K562 (cell line): ENCODE measurements around the gene ARHGEF40. TPM values are rescaled to one million over a fixed set of nuclear protein-coding genes. Genes with fewer than 3 reads are reported as not detected.

ENCODE experiments used
- CREM ChIP-seq: IDR thresholded peaks from 2 replicates; pipeline ENCODE4 v1.6.1; 2014; ENCODE audit warnings: antibody characterized with exemption, low read depth
- CTCF ChIP-seq, 3 experiments: IDR thresholded peaks in 2 of 3; conservative IDR thresholded peaks in 1 of 3; 2 replicates each; pipeline ENCODE4 v1.5.1; 2011 to 2012; ENCODE audit warnings: low read length in 3 of 3, mild to moderate bottlenecking in 3 of 3, control low read depth in 2 of 3, improper control_type of control experiment in 1 of 3, inconsistent platforms in 1 of 3, low read depth in 1 of 3, mixed read lengths in 1 of 3, moderate library complexity in 1 of 3; ENCODE audit not compliant: insufficient read depth in 2 of 3
- DPF2 ChIP-seq: fragments of 450-650 bp; IDR thresholded peaks from 2 replicates; pipeline ENCODE4 v1.6.1; 2016
- EGR1 ChIP-seq: fragments of 450-650 bp; conservative IDR thresholded peaks from 2 replicates; pipeline ENCODE4 v1.6.1; 2017; ENCODE audit warnings: mild to moderate bottlenecking
- GABPB1 ChIP-seq: sonication (generic); formaldehyde crosslinking; IDR thresholded peaks from 2 replicates; pipeline ENCODE4 v1.8.0; 2022; ENCODE audit warnings: mild to moderate bottlenecking, missing genetic modification reagents
- PTTG1 ChIP-seq: fragments of 450-650 bp; IDR thresholded peaks from 2 replicates; pipeline ENCODE4 v1.6.1; 2016; ENCODE audit warnings: low read depth, mild to moderate bottlenecking, missing genetic modification characterization, missing compliant biosample characterization
- RBFOX2 ChIP-seq: fragments of 200-400 bp; formaldehyde crosslinking; IDR thresholded peaks from 2 replicates; pipeline ENCODE4 v1.6.1; 2017; ENCODE audit warnings: low read depth, mild to moderate bottlenecking, low read length, moderate library complexity
- RREB1 ChIP-seq: fragments of 250-450 bp; sonication (Bioruptor Pico); IDR thresholded peaks from 2 replicates; pipeline ENCODE4 v1.4.0; 2020
- TAL1 ChIP-seq: fragments of 450-650 bp; IDR thresholded peaks from 2 replicates; pipeline ENCODE4 v1.6.1; 2016; ENCODE audit warnings: mild to moderate bottlenecking
- TFAP4 ChIP-seq: sonication (generic); formaldehyde crosslinking; IDR thresholded peaks from 2 replicates; pipeline ENCODE4 v1.8.0; 2022; ENCODE audit warnings: missing genetic modification reagents, mild to moderate bottlenecking, moderate library complexity, borderline replicate concordance
- ZFP30 ChIP-seq: fragments of 250-450 bp; sonication (Bioruptor Pico); IDR thresholded peaks from 2 replicates; pipeline ENCODE4 v1.8.0; 2022; ENCODE audit warnings: moderate library complexity, mild to moderate bottlenecking, inconsistent platforms, borderline replicate concordance
- polyA plus RNA-seq, 8 experiments: library from polyadenylated mRNA; depleted of rRNA in 4 of 8; stranded (reverse) in 5 of 8; unstranded in 3 of 8; fragments of >200 nt; fragmentation: Nextera tagmentation in 2 of 8; fragmentation: Illumina TruSeq in 1 of 8; extraction: Ambion mirVana in 2 of 8; extraction: Trizol in 1 of 8; gene quantifications; 2 replicates each; pipeline versions ENCODE4 v1.2.1 to v1.2.3, GENCODE V29; 2011 to 2014; ENCODE audit warnings: inconsistent platforms in 1 of 8, missing spikeins in 1 of 8
- total RNA-seq, 7 experiments: library from RNA; depleted of rRNA in 6 of 7; stranded (reverse); fragments of >200 nt in 6 of 7; fragmentation: Illumina TruSeq in 2 of 7; extraction: Trizol in 2 of 7; gene quantifications; 2 replicates each; pipeline versions ENCODE4 v1.2.1 to v1.2.3, GENCODE V29; 2011 to 2021; ENCODE audit warnings: low replicate concordance in 1 of 7

The ARHGEF40 gene
- total and polyA plus RNA-seq, 9 of the 15 experiments (the other 6 are each of a cell fraction or from before 2014, with no cell fraction given): 0.42 to 6.3 (median 3.8) TPM

- TF ChIP-seq CTCF (IDR thresholded peaks at IDR 0.05 in 2 of 3, conservative IDR thresholded peaks at IDR 0.05 in 1 of 3; ENCODE audit: insufficient read depth in 2 of 3, low read depth in 1 of 3, low read length in 3 of 3) (peak; percentile 98 to 100 (median 100)), GABPB1 (CRISPR knock-in tag) (0 out of 2 replicates have a peak, but pooled peaks have one; percentile 50), TAL1 (no peak), RBFOX2 (peak; percentile 43; the same call in 1 of the 2 replicates), EGR1 (no peak), CREM (peak; percentile 63), DPF2 (no peak), ZFP30 (CRISPR knock-in tag) (no peak), TFAP4 (CRISPR knock-in tag) (peak; percentile 44; the same call in 1 of the 2 replicates), PTTG1 (tag) (no peak), RREB1 (no peak)
These were observed 22.3 kb downstream of the ARHGEF40 start (continued) for GRCh38 chr14:21092273-21093011.
